H9 (cell line): ENCODE results near the gene GOLGA6L6. TPM values are rescaled to one million over a fixed set of nuclear protein-coding genes. Genes with fewer than 3 reads are reported as not detected.
"Not testable (repeated sequence)": the region's sequence is repeated elsewhere in the genome, so short reads cannot be mapped to it uniquely, and the experiment has no call there.

ENCODE experiments used
- DNase-seq: peaks from one replicate; pipeline ENCODE4 v3.0.0-alpha.2; 2017
- H2AFZ ChIP-seq: one replicate; pipeline ENCODE4 v1.6.1; 2013; ENCODE audit warnings: mild to moderate bottlenecking, low read length, control low read depth, moderate library complexity
- H2AK5ac ChIP-seq: 2 replicates; pipeline ENCODE4 v1.6.1; 2013; ENCODE audit warnings: low read length, control low read depth, mixed read lengths; ENCODE audit not compliant: insufficient read length
- H2BK120ac ChIP-seq: one replicate; pipeline ENCODE4 v1.6.1; 2013; ENCODE audit warnings: low read depth, mild to moderate bottlenecking, low read length, control low read depth, inconsistent platforms; ENCODE audit not compliant: poor library complexity, severe bottlenecking
- H2BK12ac ChIP-seq: 2 replicates; pipeline ENCODE4 v1.6.1; 2013; ENCODE audit warnings: low read length, control low read depth, mixed read lengths, low read depth; ENCODE audit not compliant: insufficient read length
- H2BK15ac ChIP-seq: 2 replicates; pipeline ENCODE4 v1.6.1; 2013; ENCODE audit warnings: low read depth, low read length, control low read depth
- H2BK20ac ChIP-seq: one replicate; pipeline ENCODE4 v1.6.1; 2013; ENCODE audit warnings: low read depth, mild to moderate bottlenecking, low read length, control low read depth, inconsistent platforms; ENCODE audit not compliant: poor library complexity, severe bottlenecking
- H2BK5ac ChIP-seq: 2 replicates; pipeline ENCODE4 v1.6.1; 2013; ENCODE audit warnings: low read length, control low read depth, mixed read lengths; ENCODE audit not compliant: insufficient read length
- H3K14ac ChIP-seq: 2 replicates; pipeline ENCODE4 v1.6.1; 2013; ENCODE audit warnings: low read length, control low read depth; ENCODE audit not compliant: insufficient read depth
- H3K18ac ChIP-seq: 2 replicates; pipeline ENCODE4 v1.6.1; 2013; ENCODE audit warnings: low read depth, mild to moderate bottlenecking, mixed read lengths, low read length, control low read depth; ENCODE audit not compliant: insufficient read length
- H3K23ac ChIP-seq: 2 replicates; pipeline ENCODE4 v1.6.1; 2013; ENCODE audit warnings: low read length, control low read depth, mixed read lengths, low read depth; ENCODE audit not compliant: insufficient read length
- H3K23me2 ChIP-seq: 2 replicates; pipeline ENCODE4 v1.6.1; 2013; ENCODE audit warnings: low read depth, mild to moderate bottlenecking, mixed read lengths, low read length, control low read depth; ENCODE audit not compliant: insufficient read length, poor library complexity, severe bottlenecking
- H3K27ac ChIP-seq: 2 replicates; pipeline ENCODE4 v1.5.1; 2013; ENCODE audit warnings: low read length, control low read depth, mixed read lengths, low read depth; ENCODE audit not compliant: insufficient read length
- H3K27me3 ChIP-seq: 2 replicates; pipeline ENCODE4 v1.6.1; 2013; ENCODE audit warnings: low read length, control low read depth, inconsistent platforms; ENCODE audit not compliant: insufficient read depth
- H3K4ac ChIP-seq: 2 replicates; pipeline ENCODE4 v1.6.1; 2013; ENCODE audit warnings: low read depth, mild to moderate bottlenecking, control low read depth, inconsistent platforms, low read length, moderate library complexity
- H3K4me1 ChIP-seq: 2 replicates; pipeline ENCODE4 v1.6.1; 2013; ENCODE audit warnings: low read length, control low read depth, inconsistent platforms; ENCODE audit not compliant: insufficient read depth
- H3K4me2 ChIP-seq: 2 replicates; pipeline ENCODE4 v1.6.1; 2013; ENCODE audit warnings: low read length, control low read depth, mixed read lengths; ENCODE audit not compliant: insufficient read length, insufficient read depth
- H3K56ac ChIP-seq: 2 replicates; pipeline ENCODE4 v1.6.1; 2013; ENCODE audit warnings: low read depth, mild to moderate bottlenecking, mixed read lengths, low read length, control low read depth; ENCODE audit not compliant: insufficient read length
- H3K79me1 ChIP-seq: 2 replicates; pipeline ENCODE4 v1.6.1; 2013; ENCODE audit warnings: low read depth, mild to moderate bottlenecking, moderate library complexity, low read length, control low read depth, inconsistent platforms; ENCODE audit not compliant: insufficient read depth, poor library complexity, severe bottlenecking
- H3K79me2 ChIP-seq: 2 replicates; pipeline ENCODE4 v1.6.1; 2013; ENCODE audit warnings: low read length, control low read depth, inconsistent platforms; ENCODE audit not compliant: insufficient read depth
- H3K9ac ChIP-seq: 2 replicates; pipeline ENCODE4 v1.6.1; 2013; ENCODE audit warnings: low read length, control low read depth, mixed read lengths; ENCODE audit not compliant: insufficient read length; ENCODE audit errors: extremely low read depth
- H3K9me3 ChIP-seq: one replicate; pipeline ENCODE4 v1.6.1; 2013; ENCODE audit warnings: low read depth, low read length, inconsistent platforms; ENCODE audit not compliant: control insufficient read depth
- H3T11ph ChIP-seq: one replicate; pipeline ENCODE4 v1.6.1; 2013; ENCODE audit warnings: mild to moderate bottlenecking, low read length, control low read depth, inconsistent platforms
- H4K20me1 ChIP-seq: one replicate; pipeline ENCODE4 v1.6.1; 2013; ENCODE audit not compliant: control insufficient read depth, insufficient read length, insufficient read depth
- H4K5ac ChIP-seq: 2 replicates; pipeline ENCODE4 v1.6.1; 2013; ENCODE audit warnings: low read depth, mild to moderate bottlenecking, mixed read lengths, low read length, control low read depth; ENCODE audit not compliant: insufficient read length
- H4K8ac ChIP-seq: replicated peaks from 2 replicates; pipeline ENCODE4 v1.6.1; 2013; ENCODE audit warnings: low read length, control low read depth, mixed read lengths, low read depth; ENCODE audit not compliant: insufficient read length
- H4K91ac ChIP-seq: 2 replicates; pipeline ENCODE4 v1.6.1; 2013; ENCODE audit warnings: low read depth, mild to moderate bottlenecking, moderate library complexity, mixed read lengths, low read length, control low read depth; ENCODE audit not compliant: insufficient read length
- H3K27ac Mint-ChIP-seq, 3 experiments: 2 replicates in 2 of 3; 3 replicates in 1 of 3; pipeline ENCODE4 v1.8.0; 2020 to 2021; ENCODE audit warnings: mixed read lengths in 3 of 3, mild to moderate bottlenecking in 1 of 3, moderate library complexity in 1 of 3
- H3K27me3 Mint-ChIP-seq: 2 replicates; pipeline ENCODE4 v1.8.0; 2021; ENCODE audit warnings: low read depth, mild to moderate bottlenecking, moderate library complexity, mixed read lengths
- H3K36me3 Mint-ChIP-seq, 3 experiments: 2 replicates in 2 of 3; 3 replicates in 1 of 3; pipeline ENCODE4 v1.8.0; 2020 to 2021; ENCODE audit warnings: low read depth in 3 of 3, mixed read lengths in 3 of 3; ENCODE audit not compliant: insufficient read depth in 1 of 3
- H3K4me1 Mint-ChIP-seq, 2 experiments: 2 replicates each; pipeline ENCODE4 v1.8.0; 2020; ENCODE audit warnings: mixed read lengths in 2 of 2
- H3K4me3 Mint-ChIP-seq, 2 experiments: 2 replicates in 1 of 2; 3 replicates in 1 of 2; pipeline ENCODE4 v1.8.0; 2020 to 2021; ENCODE audit warnings: mild to moderate bottlenecking in 2 of 2, mixed read lengths in 2 of 2, moderate library complexity in 1 of 2
- H3K9me3 Mint-ChIP-seq, 2 experiments: 2 replicates in 1 of 2; 3 replicates in 1 of 2; pipeline ENCODE4 v1.8.0; 2020; ENCODE audit warnings: mild to moderate bottlenecking in 2 of 2, mixed read lengths in 2 of 2, moderate library complexity in 1 of 2
- WGBS: extraction: QIAGEN DNeasy Blood & Tissue Kit; methylation state at CpG from one replicate; pipeline ENCODE4 v1.1.7; 2013; ENCODE audit warnings: missing lambda C conversion rate, low lambda C conversion rate, mixed read lengths; ENCODE audit not compliant: insufficient read length; ENCODE audit errors: extremely low coverage; 5-methylcytosine and 5-hydroxymethylcytosine counted together
- long read RNA-seq: library from polyadenylated mRNA; unstranded; transcript quantifications from one replicate; pipeline ENCODE4 v2.0.0, GENCODE V29; 2020
- total RNA-seq: library from RNA; stranded (reverse); gene quantifications from 2 replicates; pipeline ENCODE4 v1.2.1, GENCODE V29; 2021

Gene GOLGA6L6
- total RNA-seq: not detected in 2 replicates
- long read RNA-seq: 0 reads

DNA sequence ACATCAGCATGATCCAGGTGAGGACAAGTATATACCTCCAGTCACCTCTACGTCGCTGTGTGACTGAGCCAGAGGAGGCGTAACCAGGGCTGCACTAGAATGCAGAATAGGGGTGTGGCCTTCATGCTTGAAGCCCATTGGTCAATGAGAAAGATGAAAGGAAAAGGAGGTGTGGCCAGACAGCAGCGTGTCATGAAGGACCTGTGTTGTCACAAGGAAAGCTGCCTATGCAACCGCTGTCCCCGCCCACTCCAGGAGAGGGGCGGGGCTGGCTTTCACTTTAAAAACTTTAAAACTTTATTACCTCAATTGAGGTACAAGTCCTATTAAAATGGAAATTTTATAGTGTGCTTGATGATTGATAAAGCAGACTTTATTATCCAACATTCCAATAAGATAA lies at the start of gene GOLGA6L6:
Gene GOLGA6L6 (minus strand): TSS at position 101 of the 400 bp plus-strand sequence. CDS start 91 bp downstream, at position 10.
- not testable (repeated sequence) for H2BK12ac ChIP-seq, DNase-seq, H2BK5ac ChIP-seq, H4K91ac ChIP-seq, H3K18ac ChIP-seq, H3K4me1 Mint-ChIP-seq, H3K23me2 ChIP-seq, H3T11ph ChIP-seq, H2BK20ac ChIP-seq, H3K4me1 ChIP-seq, H3K4ac ChIP-seq, H3K9me3 ChIP-seq, H3K56ac ChIP-seq, H3K79me1 ChIP-seq, H3K79me2 ChIP-seq, H3K4me3 Mint-ChIP-seq, H3K9ac ChIP-seq, H3K27ac Mint-ChIP-seq, H3K27me3 Mint-ChIP-seq, H3K4me2 ChIP-seq, H3K36me3 Mint-ChIP-seq, H2BK120ac ChIP-seq, H4K5ac ChIP-seq, H2AK5ac ChIP-seq, H3K27me3 ChIP-seq, H3K27ac ChIP-seq, H2AFZ ChIP-seq, H3K9me3 Mint-ChIP-seq, H3K14ac ChIP-seq, H2BK15ac ChIP-seq, H4K8ac ChIP-seq, H3K23ac ChIP-seq, H4K20me1 ChIP-seq
- no CpG with 5 or more reads among the region's 7 CpGs for WGBS

DNA sequence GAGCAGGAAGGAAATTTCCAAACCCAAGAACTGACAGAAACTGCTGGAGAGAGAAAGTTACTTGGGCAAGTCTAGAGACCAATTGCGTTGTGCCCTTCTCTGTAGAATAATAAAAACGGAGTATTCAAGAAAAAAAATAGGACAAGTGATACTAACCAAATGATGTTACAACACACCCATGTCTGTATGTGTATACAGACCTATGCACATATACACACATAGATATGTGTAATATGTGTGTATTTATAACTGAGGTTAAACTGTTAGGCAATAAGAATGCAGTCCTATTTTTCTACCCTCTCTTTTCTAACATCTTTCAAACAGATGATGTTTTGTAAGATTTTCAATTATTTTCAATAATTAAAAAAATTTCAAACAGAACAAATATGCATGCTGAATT lies 48.5 kb upstream of the GOLGA6L6 start:
- not testable (repeated sequence) for H3K27ac ChIP-seq

More for the DNA sequence above, 48.5 kb upstream of the GOLGA6L6 start:
- not testable (repeated sequence) for H3K18ac ChIP-seq, H3K23me2 ChIP-seq, H3K4me1 ChIP-seq, H2BK20ac ChIP-seq, H3K4me2 ChIP-seq, H3K9ac ChIP-seq, H3K9me3 ChIP-seq, H3K4me1 Mint-ChIP-seq, DNase-seq, H3K4me3 Mint-ChIP-seq, H2AK5ac ChIP-seq, H3K27ac Mint-ChIP-seq, H3K79me2 ChIP-seq, H3K36me3 Mint-ChIP-seq, H3K79me1 ChIP-seq, H4K5ac ChIP-seq, H4K8ac ChIP-seq, H3K4ac ChIP-seq, H3K27me3 ChIP-seq, H2AFZ ChIP-seq, H3K14ac ChIP-seq, H3T11ph ChIP-seq, H2BK15ac ChIP-seq, H2BK5ac ChIP-seq, H2BK12ac ChIP-seq, H4K20me1 ChIP-seq, H3K56ac ChIP-seq, H3K23ac ChIP-seq, H3K27me3 Mint-ChIP-seq, H4K91ac ChIP-seq, H2BK120ac ChIP-seq
- H3K9me3 Mint-ChIP-seq: peaks cover 9 to 16% of the 10 kb centered on the region in 2 experiments
- WGBS: no CpG with 5 or more reads among the region's 2 CpGs
